ENCODE measurements around the gene SFMBT2.

- no peak for TF ChIP-seq CTCF (IDR thresholded peaks at IDR 0.05)
- no peak for TF ChIP-seq POLR2A (IDR thresholded peaks at IDR 0.05)
- no peak for TF ChIP-seq EP300 (IDR thresholded peaks at IDR 0.05)
Measured at GRCh38 chr10:7407368-7408290, 3.2 kb downstream of the SFMBT2 start.

Measured in suprapubic skin (tissue), 3 donors.